Measurements from ENCODE around the gene RIMS4.

Gene RIMS4

DNA sequence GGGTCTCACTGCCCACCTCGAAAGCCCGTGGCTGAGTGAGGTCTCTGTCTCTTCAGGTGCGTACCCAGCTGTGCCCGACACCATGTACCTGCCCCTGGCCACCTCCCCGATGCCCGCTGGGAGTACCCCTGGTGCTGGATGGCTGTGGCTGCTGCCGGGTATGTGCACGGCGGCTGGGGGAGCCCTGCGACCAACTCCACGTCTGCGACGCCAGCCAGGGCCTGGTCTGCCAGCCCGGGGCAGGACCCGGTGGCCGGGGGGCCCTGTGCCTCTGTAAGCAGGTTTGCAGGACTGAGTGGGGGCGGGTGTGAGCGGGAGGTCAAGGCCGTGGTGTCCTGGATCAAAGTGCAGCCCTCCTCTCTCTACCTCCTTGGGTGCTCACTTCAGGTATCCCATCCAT is 90.5 kb downstream of the RIMS4 start:
- DNase-seq (ENCODE audit: low read depth): no peak

GRCh38 chr20:44717986-44718385 is 92.4 kb downstream of the RIMS4 start:
- peak; percentile 47 for DNase-seq (ENCODE audit: low read depth)

- DNase-seq (ENCODE audit: low read depth): no peak
These were observed 93.8 kb downstream of the RIMS4 start for GRCh38 chr20:44716309-44717106.

DNA sequence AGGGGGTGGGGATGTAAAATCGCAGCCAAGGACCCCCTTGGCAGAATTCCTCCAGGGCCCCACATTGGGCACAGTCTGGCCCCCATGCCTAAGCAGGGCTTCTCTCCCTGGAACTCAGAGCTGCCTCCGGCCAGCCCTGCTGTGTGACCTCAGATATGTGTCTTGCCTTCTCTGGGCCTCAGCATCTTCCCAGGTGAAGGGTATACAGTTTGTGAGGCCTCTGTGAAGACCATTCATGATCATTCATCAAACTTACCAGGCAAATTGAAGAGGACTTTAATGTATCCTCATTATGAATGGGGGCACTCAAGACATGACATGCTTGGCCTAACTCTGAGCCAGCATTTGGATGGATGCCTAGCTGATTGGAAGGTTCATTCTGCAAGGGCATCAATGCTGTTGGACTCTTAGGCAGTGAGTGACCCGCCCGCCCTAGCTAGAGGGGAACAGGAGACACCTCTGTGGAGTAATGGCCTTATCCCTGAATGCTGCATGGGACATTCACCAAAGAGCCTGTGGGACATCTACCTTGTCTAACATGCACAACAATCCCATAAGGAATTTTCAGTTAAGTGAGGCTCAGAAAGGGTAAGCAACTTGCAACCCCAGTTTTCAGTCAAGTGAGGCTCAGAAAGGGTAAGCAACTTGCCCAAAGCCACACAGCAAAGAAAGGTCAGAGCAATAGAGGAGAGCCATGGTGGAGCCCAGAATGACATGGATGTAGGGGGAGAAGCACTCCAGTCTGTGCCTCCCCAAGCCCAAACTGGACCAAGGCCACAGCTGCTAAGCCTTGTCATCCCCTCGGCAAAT is 94.6 kb downstream of the RIMS4 start:
- DNase-seq (ENCODE audit: low read depth): no peak

- peak; percentile 87 for DNase-seq (ENCODE audit: low read depth)
These were observed 95.4 kb downstream of the RIMS4 start, which contains the start of gene CCN5 for GRCh38 chr20:44714701-44715498. Gene CCN5 (plus strand): TSS chr20:44715369. CDS start chr20:44715391, 22 bp downstream.

- no peak for DNase-seq (ENCODE audit: low read depth)
These were observed 96.1 kb downstream of the RIMS4 start for GRCh38 chr20:44714102-44714700.

GRCh38 chr20:44711237-44711636 is 99.1 kb downstream of the RIMS4 start:
- DNase-seq (ENCODE audit: low read depth): no peak

GRCh38 chr20:44709797-44710196 is 100.5 kb downstream of the RIMS4 start:
- no peak for DNase-seq (ENCODE audit: low read depth)

GRCh38 chr20:44709380-44709779 is 101.0 kb downstream of the RIMS4 start:
- no peak for DNase-seq (ENCODE audit: low read depth)

GRCh38 chr20:44707018-44707579 is 103.2 kb downstream of the RIMS4 start:
- DNase-seq (ENCODE audit: low read depth): no peak

DNA sequence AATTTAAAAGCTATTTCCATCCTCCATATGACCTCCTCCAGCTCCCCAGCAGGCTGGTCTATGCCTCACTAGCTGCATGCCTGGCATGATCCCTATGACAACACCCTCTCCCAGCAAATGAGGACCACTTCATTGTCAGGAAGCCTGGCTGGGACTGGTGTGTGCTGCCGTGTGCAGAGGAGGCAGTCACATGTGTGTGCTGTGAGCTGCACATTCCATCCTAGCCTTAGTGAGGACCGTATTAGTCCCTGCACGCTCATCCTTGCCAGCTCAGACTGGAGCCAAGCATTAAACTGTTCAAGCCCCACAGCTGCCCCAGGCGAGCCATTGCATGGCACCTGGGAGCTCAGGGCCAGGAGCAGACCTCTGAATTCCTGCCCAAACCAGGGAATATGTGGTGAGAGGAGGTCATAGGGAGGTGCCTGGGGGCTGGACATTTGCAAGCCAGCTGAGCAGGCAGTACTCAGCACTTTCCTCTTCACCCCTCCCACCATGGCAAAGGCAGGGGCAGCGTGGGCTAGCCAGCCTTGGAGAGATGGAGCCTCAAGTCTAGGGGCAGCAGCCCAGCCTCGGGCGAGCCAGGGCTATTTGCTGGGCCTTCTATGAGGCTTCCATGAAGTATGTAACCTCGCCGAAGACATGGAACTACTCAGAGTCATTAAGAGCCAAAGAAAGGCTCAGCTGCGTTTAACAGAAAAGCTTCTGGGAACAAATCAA is 103.9 kb downstream of the RIMS4 start:
- peak; percentile 56 for DNase-seq (ENCODE audit: low read depth)

GRCh38 chr20:44705364-44706094 is 104.8 kb downstream of the RIMS4 start:
- no peak for DNase-seq (ENCODE audit: low read depth)

GRCh38 chr20:44704551-44704971 is 105.8 kb downstream of the RIMS4 start:
- peak; percentile 94 for DNase-seq (ENCODE audit: low read depth)

DNA sequence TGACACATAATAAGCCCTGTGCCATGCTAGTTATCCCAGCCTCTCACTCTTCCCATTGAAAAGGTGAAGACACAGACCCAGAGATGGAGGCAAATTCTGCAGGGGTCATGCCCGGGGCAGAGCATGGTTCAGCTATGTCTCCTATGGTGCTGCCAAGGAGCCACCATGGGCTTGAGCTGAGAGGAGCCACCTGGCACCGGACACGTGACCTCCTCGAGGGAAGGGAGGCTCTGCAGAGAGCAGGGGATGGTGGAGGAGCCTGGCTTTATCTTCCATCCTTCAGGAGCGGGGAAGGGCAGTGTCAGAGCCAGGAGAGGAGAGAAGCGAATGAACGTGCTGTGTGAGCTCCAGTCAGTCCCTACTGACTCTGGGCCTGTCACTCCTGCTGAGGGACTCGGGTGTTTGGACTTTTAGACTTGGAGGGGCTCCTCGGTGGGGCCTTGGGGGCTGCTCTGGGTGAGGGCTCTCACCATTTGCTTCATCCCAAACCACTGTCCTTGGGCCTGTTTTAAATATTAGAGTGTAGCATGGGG is 106.3 kb downstream of the RIMS4 start:
- DNase-seq (ENCODE audit: low read depth): no peak

- DNase-seq (ENCODE audit: low read depth): peak; percentile 40
These were observed 107.0 kb downstream of the RIMS4 start for GRCh38 chr20:44703183-44703925.

GRCh38 chr20:44702776-44703175 is 107.6 kb downstream of the RIMS4 start:
- DNase-seq (ENCODE audit: low read depth): peak; percentile 88

DNA sequence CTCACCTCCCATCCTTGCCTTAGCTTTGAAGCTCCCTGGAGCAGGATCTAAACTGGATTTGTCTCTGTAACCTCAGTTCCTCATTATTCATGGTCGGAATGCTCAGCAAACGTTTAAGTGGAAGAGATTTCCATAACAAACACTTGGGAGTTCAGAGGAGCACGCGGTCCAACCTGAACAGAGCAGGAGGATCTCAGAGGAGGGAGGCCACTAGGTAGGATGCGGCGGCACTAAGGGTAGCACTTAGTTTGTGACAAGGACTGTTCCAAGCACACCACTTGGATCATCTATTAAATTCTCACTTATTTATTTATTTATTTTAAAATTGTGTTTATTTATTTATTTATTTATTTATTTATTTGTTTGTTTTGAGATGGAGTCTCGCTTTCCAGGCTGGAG is 108.5 kb downstream of the RIMS4 start:
- no peak for DNase-seq (ENCODE audit: low read depth)
